Measurements from ENCODE around the gene CIC. TPM values are rescaled to one million over a fixed set of nuclear protein-coding genes. Genes with fewer than 3 reads are reported as not detected.

CIC gene
- total and polyA plus RNA-seq, 2 of the 13 experiments (the other 11 are each of a cell fraction or from before 2014, with no cell fraction given): 5.9 to 8.0 TPM

DNA sequence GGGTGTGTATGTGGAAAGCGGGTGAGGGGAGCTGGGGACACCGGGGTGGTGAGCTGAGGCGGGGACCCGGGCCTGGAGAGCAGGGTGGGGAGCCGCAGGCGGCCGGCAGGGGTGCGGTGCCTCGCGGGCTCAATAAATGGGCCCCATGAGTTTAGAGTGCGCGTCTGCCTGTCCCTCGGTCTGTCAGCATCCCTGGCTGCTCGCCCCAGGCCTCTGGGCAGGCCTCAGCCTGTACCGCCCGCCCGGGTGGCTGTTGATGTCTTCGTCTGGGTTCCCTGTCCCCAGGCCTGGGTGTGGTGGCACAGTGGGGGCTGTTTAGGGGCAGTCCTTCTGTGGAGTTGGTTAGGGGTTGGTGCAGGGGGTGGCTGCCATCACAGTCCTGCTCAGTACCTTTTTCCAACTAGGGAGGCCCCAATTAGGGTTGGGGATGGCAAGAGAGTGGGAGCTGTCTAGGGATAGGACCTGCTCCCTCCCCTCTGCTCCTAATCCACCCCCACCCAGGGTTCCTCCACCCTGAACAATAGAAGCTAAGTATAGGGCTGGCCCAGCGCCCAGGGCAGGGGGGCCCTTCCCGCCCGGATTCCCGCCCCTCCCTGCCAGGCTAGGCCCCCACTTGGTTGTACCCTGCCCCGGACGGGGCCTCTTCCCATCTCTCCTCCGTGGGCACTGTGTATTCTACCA is 12.2 kb downstream of the CIC start (continued):
- TF ChIP-seq PITX1 (CRISPR knock-in tag; IDR thresholded peaks at IDR 0.05) (peak; percentile 46; the same call in 1 of the 2 replicates), ZNF747 (CRISPR knock-in tag; IDR thresholded peaks at IDR 0.05; ENCODE audit: borderline replicate concordance) (0 out of 2 replicates have a peak, but pooled peaks have one; percentile 25), ZNF790 (CRISPR knock-in tag; IDR thresholded peaks at IDR 0.05; ENCODE audit: borderline replicate concordance) (no peak), HNRNPH1 (optimal IDR thresholded peaks at IDR 0.05; ENCODE audit: low read depth, low read length) (no peak), ELF3 (CRISPR knock-in tag; IDR thresholded peaks at IDR 0.05) (no peak), TCF12 (IDR thresholded peaks at IDR 0.05) (no peak), TCF12 (CRISPR knock-in tag; IDR thresholded peaks at IDR 0.05) (no peak), ZNF589 (CRISPR knock-in tag; conservative IDR thresholded peaks at IDR 0.05) (no peak), POLR2AphosphoS2 (IDR thresholded peaks at IDR 0.05; ENCODE audit: low read depth, low read length) (no peak), ZNF501 (CRISPR knock-in tag; IDR thresholded peaks at IDR 0.05) (no peak), SRSF4 (IDR thresholded peaks at IDR 0.05; ENCODE audit: low read depth, low read length, poor library complexity, severe bottlenecking) (no peak), ZNF326 (CRISPR knock-in tag; IDR thresholded peaks at IDR 0.05; ENCODE audit: borderline replicate concordance) (no peak), GABPB1 (CRISPR knock-in tag; IDR thresholded peaks at IDR 0.05) (peak; percentile 25; the same call in 1 of the 2 replicates), TEAD2 (CRISPR knock-in tag; IDR thresholded peaks at IDR 0.05) (no peak), KDM5A (IDR thresholded peaks at IDR 0.05; ENCODE audit: borderline replicate concordance, low read length) (no peak), KLF11 (CRISPR knock-in tag; IDR thresholded peaks at IDR 0.05) (no peak), MED8 (CRISPR knock-in tag; IDR thresholded peaks at IDR 0.05; ENCODE audit: insufficient replicate concordance) (no peak), MYNN (CRISPR knock-in tag; IDR thresholded peaks at IDR 0.05; ENCODE audit: low read depth) (no peak), ZNF776 (CRISPR knock-in tag; IDR thresholded peaks at IDR 0.05) (no peak)
- TF ChIP-seq, protein P1, sequence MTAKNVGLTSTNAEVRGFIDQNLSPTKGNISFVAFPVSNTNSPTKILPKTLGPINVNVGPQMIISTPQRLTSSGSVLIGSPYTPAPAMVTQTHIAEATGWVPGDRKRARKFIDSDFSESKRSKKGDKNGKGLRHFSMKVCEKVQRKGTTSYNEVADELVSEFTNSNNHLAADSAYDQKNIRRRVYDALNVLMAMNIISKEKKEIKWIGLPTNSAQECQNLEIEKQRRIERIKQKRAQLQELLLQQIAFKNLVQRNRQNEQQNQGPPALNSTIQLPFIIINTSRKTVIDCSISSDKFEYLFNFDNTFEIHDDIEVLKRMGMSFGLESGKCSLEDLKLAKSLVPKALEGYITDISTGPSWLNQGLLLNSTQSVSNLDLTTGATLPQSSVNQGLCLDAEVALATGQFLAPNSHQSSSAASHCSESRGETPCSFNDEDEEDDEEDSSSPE (CRISPR knock-in tag; IDR thresholded peaks at IDR 0.05): no peak; the same call in 1 of the 2 replicates
- TF ChIP-seq, protein P2, sequence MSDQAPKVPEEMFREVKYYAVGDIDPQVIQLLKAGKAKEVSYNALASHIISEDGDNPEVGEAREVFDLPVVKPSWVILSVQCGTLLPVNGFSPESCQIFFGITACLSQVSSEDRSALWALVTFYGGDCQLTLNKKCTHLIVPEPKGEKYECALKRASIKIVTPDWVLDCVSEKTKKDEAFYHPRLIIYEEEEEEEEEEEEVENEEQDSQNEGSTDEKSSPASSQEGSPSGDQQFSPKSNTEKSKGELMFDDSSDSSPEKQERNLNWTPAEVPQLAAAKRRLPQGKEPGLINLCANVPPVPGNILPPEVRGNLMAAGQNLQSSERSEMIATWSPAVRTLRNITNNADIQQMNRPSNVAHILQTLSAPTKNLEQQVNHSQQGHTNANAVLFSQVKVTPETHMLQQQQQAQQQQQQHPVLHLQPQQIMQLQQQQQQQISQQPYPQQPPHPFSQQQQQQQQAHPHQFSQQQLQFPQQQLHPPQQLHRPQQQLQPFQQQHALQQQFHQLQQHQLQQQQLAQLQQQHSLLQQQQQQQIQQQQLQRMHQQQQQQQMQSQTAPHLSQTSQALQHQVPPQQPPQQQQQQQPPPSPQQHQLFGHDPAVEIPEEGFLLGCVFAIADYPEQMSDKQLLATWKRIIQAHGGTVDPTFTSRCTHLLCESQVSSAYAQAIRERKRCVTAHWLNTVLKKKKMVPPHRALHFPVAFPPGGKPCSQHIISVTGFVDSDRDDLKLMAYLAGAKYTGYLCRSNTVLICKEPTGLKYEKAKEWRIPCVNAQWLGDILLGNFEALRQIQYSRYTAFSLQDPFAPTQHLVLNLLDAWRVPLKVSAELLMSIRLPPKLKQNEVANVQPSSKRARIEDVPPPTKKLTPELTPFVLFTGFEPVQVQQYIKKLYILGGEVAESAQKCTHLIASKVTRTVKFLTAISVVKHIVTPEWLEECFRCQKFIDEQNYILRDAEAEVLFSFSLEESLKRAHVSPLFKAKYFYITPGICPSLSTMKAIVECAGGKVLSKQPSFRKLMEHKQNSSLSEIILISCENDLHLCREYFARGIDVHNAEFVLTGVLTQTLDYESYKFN (CRISPR knock-in tag; conservative IDR thresholded peaks at IDR 0.05): no peak
- TF ChIP-seq, protein P3, sequence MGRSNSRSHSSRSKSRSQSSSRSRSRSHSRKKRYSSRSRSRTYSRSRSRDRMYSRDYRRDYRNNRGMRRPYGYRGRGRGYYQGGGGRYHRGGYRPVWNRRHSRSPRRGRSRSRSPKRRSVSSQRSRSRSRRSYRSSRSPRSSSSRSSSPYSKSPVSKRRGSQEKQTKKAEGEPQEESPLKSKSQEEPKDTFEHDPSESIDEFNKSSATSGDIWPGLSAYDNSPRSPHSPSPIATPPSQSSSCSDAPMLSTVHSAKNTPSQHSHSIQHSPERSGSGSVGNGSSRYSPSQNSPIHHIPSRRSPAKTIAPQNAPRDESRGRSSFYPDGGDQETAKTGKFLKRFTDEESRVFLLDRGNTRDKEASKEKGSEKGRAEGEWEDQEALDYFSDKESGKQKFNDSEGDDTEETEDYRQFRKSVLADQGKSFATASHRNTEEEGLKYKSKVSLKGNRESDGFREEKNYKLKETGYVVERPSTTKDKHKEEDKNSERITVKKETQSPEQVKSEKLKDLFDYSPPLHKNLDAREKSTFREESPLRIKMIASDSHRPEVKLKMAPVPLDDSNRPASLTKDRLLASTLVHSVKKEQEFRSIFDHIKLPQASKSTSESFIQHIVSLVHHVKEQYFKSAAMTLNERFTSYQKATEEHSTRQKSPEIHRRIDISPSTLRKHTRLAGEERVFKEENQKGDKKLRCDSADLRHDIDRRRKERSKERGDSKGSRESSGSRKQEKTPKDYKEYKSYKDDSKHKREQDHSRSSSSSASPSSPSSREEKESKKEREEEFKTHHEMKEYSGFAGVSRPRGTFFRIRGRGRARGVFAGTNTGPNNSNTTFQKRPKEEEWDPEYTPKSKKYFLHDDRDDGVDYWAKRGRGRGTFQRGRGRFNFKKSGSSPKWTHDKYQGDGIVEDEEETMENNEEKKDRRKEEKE (IDR thresholded peaks at IDR 0.05): no peak
- TF ChIP-seq, protein P4, sequence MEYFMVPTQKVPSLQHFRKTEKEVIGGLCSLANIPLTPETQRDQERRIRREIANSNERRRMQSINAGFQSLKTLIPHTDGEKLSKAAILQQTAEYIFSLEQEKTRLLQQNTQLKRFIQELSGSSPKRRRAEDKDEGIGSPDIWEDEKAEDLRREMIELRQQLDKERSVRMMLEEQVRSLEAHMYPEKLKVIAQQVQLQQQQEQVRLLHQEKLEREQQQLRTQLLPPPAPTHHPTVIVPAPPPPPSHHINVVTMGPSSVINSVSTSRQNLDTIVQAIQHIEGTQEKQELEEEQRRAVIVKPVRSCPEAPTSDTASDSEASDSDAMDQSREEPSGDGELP (IDR thresholded peaks at IDR 0.05; ENCODE audit: borderline replicate concordance, low read depth): no peak
